NCI-H226 (cell line): ENCODE data around the gene PLS1.
"Not testable (repeated sequence)": the region's sequence is repeated elsewhere in the genome, so short reads cannot be mapped to it uniquely, and the experiment has no call there.

Source experiments
- DNase-seq: peaks from one replicate; pipeline ENCODE4 v3.0.0-alpha.2; 2015

PLS1 gene, protein sequence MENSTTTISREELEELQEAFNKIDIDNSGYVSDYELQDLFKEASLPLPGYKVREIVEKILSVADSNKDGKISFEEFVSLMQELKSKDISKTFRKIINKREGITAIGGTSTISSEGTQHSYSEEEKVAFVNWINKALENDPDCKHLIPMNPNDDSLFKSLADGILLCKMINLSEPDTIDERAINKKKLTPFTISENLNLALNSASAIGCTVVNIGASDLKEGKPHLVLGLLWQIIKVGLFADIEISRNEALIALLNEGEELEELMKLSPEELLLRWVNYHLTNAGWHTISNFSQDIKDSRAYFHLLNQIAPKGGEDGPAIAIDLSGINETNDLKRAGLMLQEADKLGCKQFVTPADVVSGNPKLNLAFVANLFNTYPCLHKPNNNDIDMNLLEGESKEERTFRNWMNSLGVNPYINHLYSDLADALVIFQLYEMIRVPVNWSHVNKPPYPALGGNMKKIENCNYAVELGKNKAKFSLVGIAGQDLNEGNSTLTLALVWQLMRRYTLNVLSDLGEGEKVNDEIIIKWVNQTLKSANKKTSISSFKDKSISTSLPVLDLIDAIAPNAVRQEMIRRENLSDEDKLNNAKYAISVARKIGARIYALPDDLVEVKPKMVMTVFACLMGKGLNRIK

DNA sequence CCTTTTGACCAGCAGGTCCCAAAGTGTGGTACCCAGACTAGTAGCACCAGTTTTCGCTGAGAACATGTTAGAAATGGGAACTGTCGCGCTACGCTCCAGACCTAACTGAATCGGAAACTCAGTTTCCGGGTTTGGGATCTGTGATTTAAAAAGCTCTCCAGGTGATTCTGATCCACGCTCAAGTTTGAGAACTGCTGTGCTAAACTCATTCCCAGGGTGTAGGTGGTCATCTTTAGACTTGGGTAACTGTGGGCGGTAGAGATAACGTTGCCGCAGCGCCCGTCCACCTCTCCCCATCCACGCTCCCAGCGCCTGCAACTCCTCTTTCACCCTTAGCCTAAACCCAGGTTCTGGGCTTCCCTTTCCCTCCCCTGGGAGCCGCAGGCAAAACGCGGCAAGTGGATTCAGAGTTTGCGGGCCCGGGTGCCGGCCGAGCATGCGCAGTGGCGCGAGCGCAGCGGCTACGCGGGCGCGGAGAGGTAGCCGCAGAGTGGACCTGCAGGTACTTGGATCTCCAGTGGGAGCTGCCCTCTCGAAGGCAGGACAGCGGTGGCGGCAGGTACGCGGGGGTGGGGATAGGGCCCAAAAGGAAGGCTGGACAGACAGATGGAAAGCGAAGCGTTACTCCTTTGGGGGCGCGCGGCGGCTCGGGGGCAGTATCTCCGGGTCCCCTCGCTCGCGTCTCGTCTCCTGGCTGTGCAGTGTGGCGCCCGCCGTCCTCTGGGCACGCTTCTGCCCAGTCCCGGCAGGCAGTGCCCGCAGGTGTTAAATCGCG lies at the start of gene PLS1:
Gene PLS1, plus strand, starts transcription at position 443 of the 775 bp plus-strand sequence. CDS start 67,845 bp downstream, outside the sequence.
- peak; percentile 78 for DNase-seq

DNA sequence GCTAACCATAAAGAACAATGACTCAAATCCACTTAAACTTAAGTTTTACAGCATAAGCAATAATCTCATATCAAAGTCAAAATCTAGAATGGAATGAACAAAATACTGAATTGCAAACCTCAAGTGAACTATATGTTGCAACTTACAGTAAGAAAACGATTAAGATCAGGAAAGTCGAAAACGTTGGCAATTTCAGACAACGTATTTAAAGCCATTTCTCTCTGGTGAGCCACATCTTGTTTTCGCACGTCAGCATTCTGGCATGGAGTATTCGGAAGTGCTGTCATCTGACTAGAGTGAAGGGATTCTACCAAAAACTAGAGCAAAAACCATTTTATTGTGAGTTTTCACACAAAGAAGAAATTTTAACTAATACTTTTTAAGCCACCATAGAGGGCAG lies 46.2 kb upstream of the PLS1 start:
- no peak for DNase-seq

DNA sequence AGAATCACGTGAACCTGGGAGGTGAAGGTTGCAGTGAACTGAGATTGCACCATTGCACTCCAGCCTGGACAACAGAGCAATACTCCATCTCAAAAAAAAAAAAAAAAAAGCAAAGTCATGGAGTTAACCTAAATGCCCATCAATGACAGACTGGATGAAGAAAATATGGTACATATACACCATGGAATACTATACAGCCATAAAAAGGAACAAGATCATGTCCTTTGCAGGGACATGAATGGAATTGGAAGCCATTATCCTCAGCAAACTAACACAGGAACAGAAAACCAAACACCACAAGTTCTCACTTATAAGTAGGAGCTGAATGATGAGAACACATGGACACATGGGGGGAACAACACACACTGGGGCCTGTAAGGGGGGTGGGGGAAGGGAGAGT lies 43.6 kb upstream of the PLS1 start:
- not testable (repeated sequence) for DNase-seq

DNA sequence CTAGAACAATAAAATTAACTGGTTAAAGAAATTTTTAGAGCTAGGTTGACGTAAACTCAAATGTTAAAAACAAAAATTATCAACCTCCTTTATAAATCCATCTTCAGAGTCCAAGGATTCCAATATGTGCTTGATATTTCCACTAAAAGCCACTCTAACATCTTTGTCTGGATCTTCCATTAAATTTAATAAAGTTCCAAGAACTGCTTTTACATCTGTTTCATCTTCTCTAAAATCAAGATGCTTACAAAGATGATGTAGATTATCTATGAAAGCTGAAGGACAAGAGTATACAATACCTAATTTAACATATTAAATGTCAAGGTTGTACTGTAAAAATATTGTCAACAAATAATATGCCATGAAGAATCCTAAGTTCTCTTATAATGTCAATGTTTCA lies 42.5 kb upstream of the PLS1 start:
- DNase-seq = no peak

DNA sequence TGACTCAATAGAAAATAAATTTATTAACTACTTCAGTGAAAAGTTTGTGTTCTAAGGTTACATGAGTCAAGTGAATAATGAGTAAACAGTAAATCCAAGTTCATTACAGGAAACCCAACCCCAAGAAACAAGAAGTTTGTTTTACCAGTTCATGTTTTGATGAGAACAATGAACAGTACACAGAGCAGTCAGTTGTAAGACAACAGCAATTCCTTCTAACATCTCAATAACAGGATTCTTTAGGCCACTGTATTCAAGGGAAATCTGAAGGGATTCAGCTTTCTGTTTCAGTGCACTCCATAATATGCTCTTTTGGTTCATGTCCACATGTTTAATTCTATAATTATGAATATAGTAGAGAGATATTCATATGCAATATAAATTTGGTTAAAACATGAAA lies 36.1 kb upstream of the PLS1 start:
- DNase-seq = no peak

DNA sequence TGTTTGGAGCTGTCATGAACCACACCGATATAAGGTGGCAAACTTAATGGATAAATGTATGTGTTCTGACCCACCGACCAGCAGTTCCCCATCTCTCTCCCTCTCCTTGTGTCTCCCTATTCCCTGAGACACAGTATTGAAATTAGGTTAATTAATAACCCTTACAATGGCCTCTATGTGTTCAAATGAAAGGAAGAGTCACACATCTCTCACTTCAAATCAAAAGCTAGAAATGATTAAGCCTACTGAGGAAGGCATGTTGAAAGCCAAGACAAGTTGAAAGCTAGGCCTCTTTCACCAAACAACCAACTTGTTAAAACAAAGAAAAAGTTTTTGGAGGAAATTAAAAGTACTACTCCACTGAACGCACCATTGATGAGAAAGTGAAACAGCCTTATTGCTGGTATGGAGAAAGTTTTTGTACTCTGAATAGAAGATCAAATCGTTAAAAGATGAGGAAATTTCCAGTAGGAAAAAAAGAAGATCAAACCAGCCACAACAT lies 32.6 kb upstream of the PLS1 start:
- no peak for DNase-seq

DNA sequence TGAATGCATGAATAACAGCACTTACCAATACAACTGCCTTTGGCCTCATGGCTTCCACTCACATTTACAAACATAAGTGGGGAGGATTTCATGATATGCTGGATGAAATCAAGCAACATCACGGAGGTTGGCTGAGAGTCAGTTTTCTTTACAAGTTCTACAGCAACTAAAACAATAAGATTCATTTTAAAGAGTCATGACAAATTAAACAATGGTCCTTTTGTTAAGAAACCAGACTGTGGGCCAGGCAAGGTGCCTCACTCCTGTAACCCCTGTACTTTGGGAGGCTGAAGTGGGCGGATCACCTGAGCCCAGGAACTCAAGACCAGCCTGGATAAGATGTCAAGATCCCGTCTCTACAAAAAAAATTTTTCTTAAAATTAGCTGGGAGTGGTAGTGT lies 30.1 kb upstream of the PLS1 start:
- DNase-seq = no peak

DNA sequence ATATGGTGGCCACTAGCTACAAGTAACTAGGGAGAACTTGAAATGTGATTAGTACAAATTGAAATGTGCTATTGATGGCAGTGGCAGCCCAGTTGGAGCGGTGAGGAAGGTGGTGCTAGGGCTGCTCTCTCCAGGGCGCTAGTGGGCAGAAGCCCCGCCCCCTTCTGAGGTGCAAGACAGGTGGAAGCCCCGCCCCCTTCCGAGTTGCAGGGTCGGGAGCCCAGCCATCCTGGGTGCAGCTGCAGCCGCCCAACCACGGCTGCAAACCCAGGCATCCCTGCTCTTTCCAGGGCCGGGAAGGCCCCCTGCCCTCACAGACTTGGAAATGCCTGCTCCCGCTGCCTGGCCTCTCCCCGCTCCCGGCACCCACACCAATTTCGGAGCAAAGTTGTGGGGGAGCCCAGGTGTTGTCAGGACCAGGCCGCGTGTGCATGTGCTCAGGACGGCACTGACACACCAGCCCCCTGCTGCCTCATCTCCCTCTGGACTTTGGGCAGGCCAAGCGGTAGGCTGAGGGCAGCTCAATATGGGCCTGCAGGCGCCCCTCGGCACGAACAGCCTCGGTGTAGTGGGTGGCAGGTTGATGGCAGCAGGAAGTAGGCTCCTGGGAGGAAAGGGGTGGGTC lies 27.7 kb upstream of the PLS1 start:
- DNase-seq = no peak

DNA sequence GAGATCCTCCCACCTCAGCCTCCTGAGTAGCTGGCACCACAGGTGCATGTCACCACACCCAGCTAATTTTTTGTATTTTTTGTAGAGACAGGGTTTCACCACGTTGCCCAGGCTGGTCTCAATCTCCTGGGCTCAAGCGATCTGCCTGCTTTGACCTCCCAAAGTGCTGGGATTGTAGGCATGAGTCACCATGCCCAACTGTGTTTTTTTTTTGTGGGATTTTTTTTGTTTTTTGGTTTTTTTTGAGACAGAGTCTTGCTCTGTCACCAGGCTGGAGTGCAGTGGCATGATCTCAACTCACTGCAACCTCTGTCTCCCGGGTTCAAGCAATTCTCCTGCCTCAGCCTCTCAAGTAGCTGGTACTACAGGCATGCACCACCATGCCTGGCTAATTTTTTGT lies 26.8 kb upstream of the PLS1 start:
- DNase-seq = not testable (repeated sequence)

DNA sequence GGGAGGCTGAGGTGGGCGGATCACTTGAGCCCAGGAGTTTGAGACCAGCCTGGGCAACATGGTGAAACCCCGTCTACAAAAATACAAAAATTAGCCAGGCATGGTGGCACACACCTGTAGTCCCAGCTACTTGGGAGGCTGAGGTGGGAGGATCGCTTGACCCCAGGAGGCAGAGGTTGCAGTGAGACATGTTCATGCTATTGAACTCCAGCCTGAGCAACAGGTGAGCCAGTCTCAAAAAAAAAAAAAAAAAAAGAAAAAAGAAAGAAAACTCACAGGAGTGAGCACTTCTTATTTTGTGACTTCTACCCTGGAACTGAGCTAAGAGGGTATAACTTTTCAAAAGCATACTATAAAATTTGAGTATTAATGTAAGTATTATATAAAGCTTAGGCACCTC lies 22.0 kb upstream of the PLS1 start:
- DNase-seq = not testable (repeated sequence)

DNA sequence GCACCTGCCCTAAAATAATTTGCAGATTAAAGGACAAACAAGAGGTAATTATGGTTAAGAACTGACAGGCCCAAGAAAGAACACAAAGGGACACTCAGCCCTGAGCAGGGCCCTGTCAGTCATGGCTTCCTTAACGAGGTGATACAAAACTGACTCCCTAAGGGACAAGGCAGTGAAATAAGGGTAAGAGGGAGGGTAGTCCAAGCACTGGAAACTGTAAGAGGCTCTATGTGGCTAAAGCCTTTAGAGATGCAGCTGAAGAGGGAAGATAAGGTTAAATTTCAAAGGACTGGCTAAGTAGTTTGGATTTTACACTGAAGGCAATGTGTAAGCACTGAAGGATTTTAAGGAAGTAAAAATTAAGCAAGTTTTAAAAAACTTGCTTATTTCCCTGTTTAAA lies 21.5 kb upstream of the PLS1 start:
- DNase-seq = no peak

DNA sequence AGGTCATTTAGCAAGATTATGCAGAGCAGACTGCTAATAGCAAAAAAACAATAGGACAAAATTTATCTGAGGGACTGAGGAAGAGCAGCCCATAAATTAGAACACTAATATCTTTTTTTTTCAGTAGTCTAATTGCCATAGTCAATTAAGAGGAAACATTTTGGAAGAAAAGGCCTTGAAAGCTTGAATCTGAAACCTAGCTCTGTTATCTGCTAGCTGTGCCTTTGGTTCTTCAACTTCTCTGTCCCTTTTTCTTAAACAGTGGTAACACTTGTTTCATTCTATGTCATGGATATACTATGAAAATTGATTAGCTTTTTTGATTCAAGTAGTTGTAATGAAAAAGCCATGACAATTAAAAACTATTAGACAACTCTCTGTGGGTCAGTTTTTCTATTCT lies 19.4 kb upstream of the PLS1 start:
- no peak for DNase-seq

DNA sequence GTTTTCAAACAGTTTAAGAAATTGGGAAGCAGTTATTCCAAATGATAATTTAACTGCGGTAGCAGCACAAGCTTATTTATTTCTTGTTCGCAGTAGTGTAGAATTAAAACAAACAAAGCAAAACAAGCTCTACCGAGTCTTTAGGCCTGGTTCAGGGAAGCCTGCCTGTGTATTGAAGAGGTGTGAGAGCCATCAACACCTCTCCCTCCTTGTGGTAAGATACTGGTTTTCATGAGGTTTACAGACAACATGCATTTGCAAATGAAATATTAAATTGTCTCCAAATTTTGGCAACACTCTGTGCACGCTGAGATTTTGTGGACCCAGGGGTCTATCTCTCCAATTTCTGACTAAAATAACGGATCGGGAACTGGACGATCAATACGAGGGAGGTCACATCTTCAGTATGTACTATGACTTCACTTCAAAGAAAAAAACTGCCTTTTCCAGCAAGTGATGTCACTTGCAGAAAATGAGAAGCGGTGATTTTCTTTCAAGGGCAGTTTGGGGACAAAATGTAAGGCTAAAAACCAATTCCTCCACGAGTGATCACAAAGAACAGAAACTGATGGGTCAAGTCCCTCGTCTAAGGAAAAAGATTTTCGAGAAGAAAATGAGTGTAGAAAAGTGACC lies 18.4 kb upstream of the PLS1 start:
- DNase-seq = no peak

DNA sequence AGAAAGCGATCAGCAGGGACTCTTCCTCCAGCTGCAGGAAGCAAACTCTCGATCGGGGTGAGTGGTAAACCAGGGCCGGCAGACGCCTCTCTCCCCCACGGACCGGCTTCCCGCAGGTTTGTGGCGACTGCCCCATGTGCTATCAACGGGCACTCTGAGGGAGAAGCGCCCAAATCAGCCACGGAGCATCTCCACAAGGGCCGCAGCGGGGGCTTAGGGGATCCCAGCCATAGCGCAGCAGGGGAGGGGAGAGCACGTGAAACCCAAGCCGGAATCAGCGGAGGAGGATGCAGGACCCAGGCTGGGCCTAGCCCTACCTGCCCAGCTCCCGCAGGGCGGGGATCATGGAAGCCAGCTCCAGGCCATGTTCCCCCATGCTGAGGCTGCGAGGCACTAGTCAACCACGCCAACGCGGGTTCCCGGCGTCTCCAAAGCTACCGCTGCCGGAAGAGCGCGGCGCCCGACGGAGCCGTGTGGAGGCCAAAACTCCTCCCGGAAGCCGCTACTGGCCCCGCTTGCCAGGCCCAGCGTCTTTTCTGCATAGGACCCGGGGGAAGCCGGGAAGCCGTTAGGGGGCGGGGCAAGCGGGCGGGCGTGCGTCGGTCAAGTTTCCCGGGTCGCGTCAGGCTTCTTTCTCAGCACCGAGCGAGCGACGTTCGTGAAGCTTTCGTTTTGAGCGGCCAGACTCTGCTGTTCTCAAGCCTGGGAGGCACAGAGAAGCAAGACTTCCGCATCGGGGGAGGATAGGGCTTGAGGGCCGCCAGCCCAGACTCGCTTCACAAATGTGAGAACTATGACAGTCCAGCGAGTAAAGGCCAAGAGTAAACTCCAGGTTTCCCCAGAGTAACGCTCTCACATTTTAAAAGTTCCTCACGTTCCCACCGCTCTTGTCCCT lies 17.6 kb upstream of the PLS1 start, which contains the start of gene ATR:
Gene ATR, minus strand, starts transcription at position 405 of the 895 bp plus-strand sequence. Its CDS starts 29 bp downstream, at position 376.
- peak; percentile 97 for DNase-seq

DNA sequence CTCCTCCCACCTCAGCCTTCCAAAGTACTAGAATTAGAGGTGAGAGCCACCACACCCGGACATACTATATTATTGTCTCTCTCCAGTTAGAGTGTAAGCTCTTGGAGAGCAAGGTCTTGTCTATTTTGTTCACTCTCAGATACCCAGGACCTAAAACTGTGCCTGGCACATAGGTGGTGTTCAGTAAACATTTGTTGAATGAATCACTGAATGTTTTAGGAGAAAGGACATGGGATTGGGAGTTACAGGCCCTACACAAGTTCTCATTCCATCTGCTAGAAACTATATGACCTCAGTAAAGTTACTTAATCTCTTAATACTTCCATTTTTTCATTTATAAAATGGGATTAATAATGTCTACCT lies 16.2 kb upstream of the PLS1 start:
- no peak for DNase-seq

DNA sequence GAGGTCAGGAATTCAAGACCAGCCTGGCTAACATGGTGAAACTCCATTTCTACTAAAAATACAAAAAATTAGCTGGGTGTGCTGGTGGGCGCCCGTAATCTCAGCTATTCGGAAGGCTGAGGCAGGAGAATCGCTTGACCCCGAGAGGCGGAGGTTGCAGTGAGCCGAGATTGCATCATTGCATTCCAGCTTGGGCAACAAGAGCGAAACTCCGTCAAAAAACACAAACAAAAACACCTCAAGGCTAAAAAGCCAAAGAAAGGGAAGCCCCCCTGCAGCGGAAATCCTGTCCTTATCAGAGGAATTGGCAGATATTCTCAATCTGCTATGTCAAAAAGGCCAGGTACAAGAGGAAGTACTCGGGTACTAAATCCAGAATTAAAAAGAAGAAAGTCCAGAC lies 15.1 kb upstream of the PLS1 start:
- DNase-seq = not testable (repeated sequence)

DNA sequence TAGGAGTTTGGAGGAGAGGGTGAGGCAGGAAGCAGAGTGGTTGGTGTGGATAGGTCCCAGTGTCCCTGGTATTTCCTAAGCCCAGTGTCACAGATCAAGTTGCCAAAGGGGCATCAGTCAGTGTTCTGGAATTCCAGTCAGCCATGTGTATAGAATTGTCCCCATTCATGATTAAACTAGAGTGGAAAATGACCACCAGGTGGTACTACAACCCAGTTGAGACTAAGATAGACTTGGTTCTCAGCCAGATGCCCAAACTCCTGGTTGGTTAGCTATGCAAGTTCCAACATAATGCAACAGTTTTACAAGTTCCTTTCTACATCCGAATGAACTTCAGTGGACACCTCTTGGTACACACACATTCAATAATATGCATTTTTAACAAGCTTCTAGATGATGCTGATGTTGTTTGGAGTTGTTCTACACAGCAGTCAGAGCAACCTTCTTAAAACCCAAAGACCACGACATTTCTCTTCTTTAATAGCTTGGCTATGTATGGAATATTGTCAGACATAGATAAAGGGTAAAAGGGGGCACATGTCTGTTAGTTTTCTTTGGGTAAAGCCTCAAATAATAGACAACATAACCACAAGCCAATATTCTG lies 9.3 kb upstream of the PLS1 start:
- peak; percentile 52 for DNase-seq

DNA sequence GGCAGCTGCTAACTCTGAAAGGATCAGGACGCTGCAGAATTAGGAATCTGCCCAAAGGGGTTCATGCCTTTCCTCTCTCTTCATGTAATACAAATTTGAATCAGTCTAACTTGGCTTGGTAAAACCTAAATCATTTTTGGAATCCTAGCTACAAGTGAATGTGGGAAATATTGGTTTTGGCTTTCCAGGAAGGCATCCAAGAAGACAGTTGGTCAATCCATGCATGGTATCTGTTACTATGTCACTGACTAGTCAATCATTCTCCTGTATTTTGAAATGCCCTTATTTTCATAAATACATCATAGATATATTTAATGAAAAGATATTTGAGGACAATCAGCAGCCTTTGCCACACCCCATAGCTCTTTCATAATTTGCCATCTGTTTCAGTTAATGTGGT lies 7.5 kb upstream of the PLS1 start:
- no peak for DNase-seq

DNA sequence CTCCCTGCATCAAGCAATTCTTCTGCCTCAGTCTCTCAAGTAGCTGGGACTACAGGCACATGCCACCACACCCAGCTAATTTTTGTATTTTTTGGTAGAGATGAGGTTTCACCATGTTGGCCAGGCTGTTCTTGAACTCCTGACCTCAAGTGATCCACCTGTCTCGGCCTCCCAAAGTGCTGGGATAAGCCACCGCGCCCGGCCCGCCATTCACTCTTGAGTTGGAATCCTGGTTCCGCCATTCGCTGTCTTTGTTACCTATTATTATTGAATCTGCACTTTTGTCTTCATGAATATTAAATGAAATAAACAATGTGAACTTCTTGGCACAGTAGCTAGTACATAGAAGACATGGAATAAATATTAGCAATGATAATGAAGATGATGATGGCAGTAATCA lies 3.9 kb upstream of the PLS1 start:
- not testable (repeated sequence) for DNase-seq

DNA sequence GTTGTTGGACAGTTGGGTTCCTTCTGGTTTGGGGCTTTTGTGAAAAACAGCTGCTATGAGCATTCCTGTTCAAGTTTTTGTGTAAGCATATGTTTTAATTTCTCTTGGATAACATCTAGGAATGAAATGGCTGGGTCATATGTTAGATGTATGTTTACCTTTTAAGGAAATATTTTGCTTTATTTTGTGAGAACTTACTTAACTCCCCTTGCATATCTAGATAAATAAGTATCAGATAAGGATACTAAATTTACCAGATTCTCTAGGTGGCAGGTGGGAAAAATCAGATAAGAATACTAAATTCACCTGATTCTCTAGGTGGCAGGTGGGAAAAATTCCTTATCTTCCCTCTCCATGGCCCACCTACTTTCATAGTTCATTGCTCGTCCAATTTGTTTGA lies 1.1 kb upstream of the PLS1 start:
- DNase-seq = no peak

DNA sequence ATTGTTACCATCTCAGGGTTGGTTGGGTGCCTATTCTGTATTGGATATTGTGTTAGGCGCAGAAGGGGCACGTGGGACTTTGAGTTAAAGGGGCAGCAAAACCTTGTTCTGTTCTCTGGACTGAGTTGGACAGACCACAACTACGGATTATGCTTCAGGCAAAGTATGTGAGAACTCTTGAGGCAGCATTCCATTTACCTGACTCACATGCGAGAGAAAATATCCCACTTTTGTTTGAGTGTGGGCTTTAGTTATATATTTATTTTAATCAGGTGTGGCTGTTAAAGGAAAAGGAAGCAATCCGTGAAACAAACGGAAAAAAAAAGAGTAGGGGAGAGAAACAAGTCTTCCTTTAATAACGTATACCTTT lies 627 bp upstream of the PLS1 start:
- DNase-seq = peak; percentile 83
